ENCODE data around the gene TJP2.

The TJP2 gene

GRCh38 chr9:69147041-69147834, 26.8 kb upstream of the TJP2 start:
- H3K4me3 ChIP-seq (ENCODE audit: low read depth, low read length), result no peak overlapping the region
- no peak for TF ChIP-seq CTCF (IDR thresholded peaks at IDR 0.05; ENCODE audit: borderline replicate concordance, insufficient read depth, low read depth, low read length)

- TF ChIP-seq CTCF (IDR thresholded peaks at IDR 0.05; ENCODE audit: borderline replicate concordance, insufficient read depth, low read depth, low read length), result no peak
- H3K4me3 ChIP-seq (ENCODE audit: low read depth, low read length), result no peak overlapping the region
These were observed 24.7 kb upstream of the TJP2 start for GRCh38 chr9:69149321-69149807.

DNA sequence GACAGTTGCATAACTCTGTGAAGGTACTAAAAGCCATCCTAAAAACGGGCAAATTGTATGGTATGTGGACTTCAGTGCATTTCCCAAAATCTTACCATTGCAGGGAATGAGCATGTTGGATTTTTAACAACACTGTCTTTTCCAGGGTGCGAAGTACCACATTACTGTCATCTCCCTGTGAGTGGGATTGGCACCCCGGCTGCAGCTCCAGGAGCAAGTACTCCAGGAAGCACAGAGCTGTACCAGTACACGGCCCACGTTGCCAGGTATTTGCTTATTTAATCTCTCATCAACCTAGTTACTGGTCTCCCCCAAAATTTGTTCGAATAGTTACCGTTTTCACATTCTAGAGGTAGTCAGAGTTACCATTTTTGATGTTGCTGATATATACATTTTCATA, 22.6 kb upstream of the TJP2 start:
- H3K4me3 ChIP-seq (ENCODE audit: low read depth, low read length), result no peak overlapping the region
- TF ChIP-seq CTCF (IDR thresholded peaks at IDR 0.05; ENCODE audit: borderline replicate concordance, insufficient read depth, low read depth, low read length), result no peak

DNA sequence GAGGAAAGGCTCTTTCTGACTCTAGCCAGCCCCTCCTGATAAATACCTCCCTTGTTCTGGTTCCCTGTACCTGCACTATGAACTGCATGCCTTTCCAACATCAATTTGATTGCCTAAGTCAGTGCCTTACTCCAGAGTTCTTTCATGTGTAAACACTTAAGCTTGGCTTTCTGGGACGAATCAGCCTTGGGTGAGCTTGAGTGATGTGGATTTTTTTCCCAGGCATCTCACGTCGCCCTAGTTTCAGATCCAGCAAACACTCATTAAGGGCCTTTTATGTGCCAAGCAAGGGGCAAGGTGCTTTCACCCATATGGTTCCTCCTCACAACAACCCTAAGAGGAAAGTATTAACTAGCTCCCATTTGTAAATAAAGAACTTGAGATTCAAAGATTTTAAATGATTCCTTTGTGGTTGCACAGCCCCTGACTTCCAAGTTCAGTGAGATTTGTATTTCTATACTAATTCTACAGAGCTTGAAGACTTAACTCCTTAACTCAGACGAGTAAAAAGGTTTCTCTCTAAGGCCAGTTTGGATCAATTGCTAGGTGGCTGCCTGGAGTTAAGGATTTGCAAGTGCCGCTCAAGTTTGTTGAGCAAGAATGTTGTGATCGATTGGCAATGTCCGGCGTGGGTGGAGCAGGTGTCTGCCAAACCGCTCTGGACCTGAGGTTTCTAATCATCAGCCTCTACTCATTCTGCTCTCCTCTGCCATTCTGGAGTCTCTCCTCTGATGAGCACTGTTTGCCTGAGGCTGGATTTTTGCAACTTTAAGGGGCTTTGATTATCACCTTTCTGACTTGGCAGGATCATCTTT, 20.2 kb upstream of the TJP2 start:
- no peak overlapping the region for H3K4me3 ChIP-seq (ENCODE audit: low read depth, low read length)
- TF ChIP-seq CTCF (IDR thresholded peaks at IDR 0.05; ENCODE audit: borderline replicate concordance, insufficient read depth, low read depth, low read length), result no peak

- no peak overlapping the region for H3K4me3 ChIP-seq (ENCODE audit: low read depth, low read length)
- TF ChIP-seq CTCF (IDR thresholded peaks at IDR 0.05; ENCODE audit: borderline replicate concordance, insufficient read depth, low read depth, low read length), result no peak
These were observed 18.6 kb upstream of the TJP2 start for GRCh38 chr9:69155341-69156030.

GRCh38 chr9:69157751-69158466, 16.2 kb upstream of the TJP2 start:
- TF ChIP-seq CTCF (IDR thresholded peaks at IDR 0.05; ENCODE audit: borderline replicate concordance, insufficient read depth, low read depth, low read length), result no peak
- H3K4me3 ChIP-seq (ENCODE audit: low read depth, low read length), result no peak overlapping the region
